ENCODE measurements around the gene H2BW2.
"Not testable (repeated sequence)": the region's sequence is repeated elsewhere in the genome, so short reads cannot be mapped to it uniquely, and the experiment has no call there.

Gene H2BW2

DNA sequence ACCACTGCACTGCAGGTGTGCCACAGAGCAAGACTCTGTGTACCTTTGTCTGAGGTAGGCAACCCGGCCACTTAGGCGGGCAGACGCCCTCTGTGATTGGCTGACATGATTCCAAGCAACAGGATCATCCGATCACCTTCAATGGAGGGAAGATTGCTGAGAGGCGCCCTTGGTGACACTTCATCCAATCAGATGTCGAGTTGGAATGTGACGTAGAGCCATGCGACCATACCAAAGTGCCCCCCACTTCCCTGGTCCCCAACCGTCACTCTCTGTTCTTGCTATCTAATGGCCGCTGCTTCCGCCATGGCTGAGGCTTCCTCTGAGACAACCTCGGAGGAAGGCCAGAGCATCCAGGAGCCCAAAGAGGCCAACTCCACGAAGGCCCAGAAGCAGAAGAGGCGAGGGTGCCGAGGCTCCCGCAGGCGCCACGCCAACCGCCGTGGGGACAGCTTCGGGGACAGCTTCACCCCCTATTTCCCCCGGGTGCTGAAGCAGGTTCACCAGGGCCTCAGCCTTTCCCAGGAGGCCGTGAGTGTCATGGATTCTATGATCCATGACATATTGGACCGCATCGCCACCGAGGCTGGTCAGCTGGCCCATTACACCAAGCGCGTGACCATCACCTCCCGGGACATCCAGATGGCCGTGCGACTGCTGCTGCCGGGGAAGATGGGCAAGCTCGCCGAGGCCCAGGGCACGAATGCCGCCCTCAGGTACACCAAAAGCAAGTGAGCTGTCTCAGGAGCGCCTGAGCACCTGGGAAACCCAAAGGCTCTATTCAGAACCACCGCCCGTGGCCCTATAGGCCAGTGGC lies at the start of gene H2BW2:
TSS of gene H2BW2 (plus strand) at position 268 of the 817 bp plus-strand sequence. CDS start at position 307, 39 bp downstream.
- no peak for DNase-seq

- DNase-seq: no peak
Measured at GRCh38 chrX:103999234-103999633, 40.5 kb upstream of the H2BW2 start.

DNA sequence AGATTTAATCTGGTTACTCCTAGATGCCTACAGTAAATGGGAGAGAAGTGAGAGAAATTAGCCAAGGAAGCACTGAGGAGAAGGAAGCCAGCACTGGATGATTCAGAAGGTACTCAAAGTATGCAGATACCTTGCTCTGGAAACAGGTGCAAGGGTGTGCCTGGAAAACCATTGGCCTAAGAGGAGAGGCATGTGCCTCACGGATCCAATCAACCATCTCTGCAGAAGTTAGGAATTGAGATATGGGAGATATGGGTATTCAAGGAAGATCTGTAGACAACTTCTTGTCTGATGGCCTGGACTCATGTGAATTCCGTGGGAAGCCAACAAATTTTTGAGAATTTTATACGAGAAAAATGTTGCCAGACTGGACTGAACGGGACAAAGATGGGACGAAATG lies 30.9 kb upstream of the H2BW2 start:
- no peak for DNase-seq

- DNase-seq: no peak
Measured at GRCh38 chrX:104013158-104013557, 26.6 kb upstream of the H2BW2 start.

- no peak for DNase-seq
Measured at GRCh38 chrX:104013606-104014005, 26.1 kb upstream of the H2BW2 start, which contains the start of gene H2BW1. H2BW1 (minus strand) TSS chrX:104013708; CDS start chrX:104013576, 132 bp downstream.

- DNase-seq: not testable (repeated sequence)
Measured at GRCh38 chrX:104015576-104015975, 24.2 kb upstream of the H2BW2 start.

GRCh38 chrX:104018126-104018525 lies 21.6 kb upstream of the H2BW2 start:
- no peak for DNase-seq

GRCh38 chrX:104041003-104041402 lies 1.2 kb downstream of the H2BW2 start:
- DNase-seq: no peak

- DNase-seq: no peak
Measured at GRCh38 chrX:104045642-104046041, 5.9 kb downstream of the H2BW2 start.

GRCh38 chrX:104047171-104047570 lies 7.4 kb downstream of the H2BW2 start:
- no peak for DNase-seq

DNA sequence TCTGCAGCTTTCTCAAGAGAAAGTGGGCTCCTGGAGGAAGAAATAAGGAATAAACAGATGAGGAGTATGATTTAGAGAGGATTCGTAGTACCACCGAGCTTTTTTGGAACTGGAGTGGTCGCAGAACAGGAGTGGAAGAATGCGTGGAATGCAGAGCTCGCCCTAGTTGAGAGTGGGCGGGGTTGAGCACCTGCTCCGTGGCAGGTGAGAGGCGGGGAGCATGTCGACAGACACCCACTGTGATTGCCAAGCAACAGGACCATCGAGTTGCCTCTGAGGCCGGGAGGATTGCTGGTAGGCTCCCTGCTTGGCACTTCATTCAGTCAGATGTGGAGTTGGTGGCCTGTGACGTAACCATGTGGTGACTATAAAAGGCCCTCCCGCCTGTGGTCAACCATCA lies 15.2 kb downstream of the H2BW2 start:
- DNase-seq: not testable (repeated sequence)

DNA sequence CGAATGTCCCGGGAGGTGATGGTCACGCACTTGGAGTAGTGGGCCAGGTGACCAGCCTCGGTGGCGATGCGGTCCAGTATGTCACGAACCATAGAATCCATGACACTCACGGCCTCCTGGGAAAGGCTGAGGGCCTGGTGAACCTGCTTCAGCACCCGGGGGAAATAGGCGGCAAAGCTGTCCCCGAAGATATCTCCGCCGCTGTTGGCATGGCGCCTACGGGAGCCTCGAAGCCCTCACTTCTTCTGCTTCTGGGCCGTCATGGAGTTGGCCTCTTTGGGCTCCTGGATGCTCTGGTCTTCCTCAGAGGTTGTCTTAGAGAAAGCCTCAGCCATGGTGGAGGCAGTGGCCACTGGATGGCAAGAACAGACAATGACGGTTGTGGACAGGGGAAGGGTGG lies 22.9 kb downstream of the H2BW2 start:
- DNase-seq: not testable (repeated sequence)

GRCh38 chrX:104075778-104076445 lies 36.2 kb downstream of the H2BW2 start, which contains the start of gene TMSB15C:
TMSB15C (minus strand) TSS chrX:104076236.
- not testable (repeated sequence) for DNase-seq

DNA sequence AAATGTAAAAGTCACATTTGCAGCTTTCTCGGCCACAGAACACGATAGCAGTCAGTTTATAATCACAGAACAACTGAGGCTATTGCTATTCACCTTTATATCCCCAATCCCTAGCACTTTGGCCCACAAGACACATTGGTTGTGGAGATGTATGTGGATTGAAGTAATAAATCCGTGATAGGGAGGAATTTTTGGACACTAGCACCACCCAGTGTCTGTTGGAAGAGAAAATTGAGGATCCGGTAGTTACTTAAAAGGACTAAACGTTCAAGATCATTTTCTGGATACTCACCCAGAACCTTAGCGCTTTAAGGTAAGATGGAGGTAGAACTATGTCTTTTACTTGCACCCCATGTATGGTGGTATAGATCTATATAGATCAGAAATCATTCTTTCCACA lies 38.1 kb downstream of the H2BW2 start:
- not testable (repeated sequence) for DNase-seq

- DNase-seq: no peak
Measured at GRCh38 chrX:104084063-104084462, 44.3 kb downstream of the H2BW2 start.

- no peak for DNase-seq
Measured at GRCh38 chrX:104084534-104085277, 45.0 kb downstream of the H2BW2 start.

- DNase-seq: no peak
Measured at GRCh38 chrX:104085477-104085876, 45.7 kb downstream of the H2BW2 start.

GRCh38 chrX:104085919-104086318 lies 46.2 kb downstream of the H2BW2 start:
- DNase-seq: no peak
